SK-N-SH (cell line): ENCODE results near the gene KRTAP10-2. TPM values are rescaled to one million over a fixed set of nuclear protein-coding genes. Genes with fewer than 3 reads are reported as not detected.
"Not testable (repeated sequence)": the region's sequence is repeated elsewhere in the genome, so short reads cannot be mapped to it uniquely, and the experiment has no call there.

Source experiments
- CTCF ChIA-PET: fragments of 300-600, 350-600 bp; formaldehyde crosslinking; extraction: SDS; loops from one replicate; lab custom pipeline; 2021; lab: Yijun Ruan, JAX
- POLR2A ChIA-PET: fragments of 350-600 bp; sonication (Branson Sonifier 250); formaldehyde crosslinking; extraction: SDS; loops from one replicate; lab custom pipeline; 2020; ENCODE audit warnings: antibody characterized with exemption, inconsistent platforms; lab: Yijun Ruan, JAX
- DNase-seq: peaks from one replicate; pipeline ENCODE4 v3.0.0; 2012
- H2AFZ ChIP-seq: fragments of 200-600 bp; sonication (generic); 2 replicates; pipeline ENCODE4 v1.8.1; 2016; ENCODE audit warnings: antibody characterized with exemption, mild to moderate bottlenecking, low read depth
- H3F3A ChIP-seq: fragments of 200-600 bp; sonication (generic); replicated peaks from 2 replicates; pipeline ENCODE3; 2016; ENCODE audit warnings: antibody characterized with exemption, mild to moderate bottlenecking; ENCODE audit not compliant: insufficient read depth
- H3K27ac ChIP-seq, 2 experiments: fragments of 200-500 bp in 1 of 2; fragments of 200-600 bp in 1 of 2; sonication (Bioruptor generic) in 1 of 2; sonication (generic), shearing (Covaris generic) in 1 of 2; 2 replicates each; pipeline versions ENCODE4 v1.5.1 to v1.6.1; 2014 to 2016; ENCODE audit warnings: low read depth in 2 of 2, inconsistent platforms in 1 of 2, low read length in 1 of 2, mild to moderate bottlenecking in 1 of 2, mixed read lengths in 1 of 2
- H3K27me3 ChIP-seq: fragments of 200-600 bp; sonication (generic), shearing (Covaris generic); 2 replicates; pipeline ENCODE4 v1.6.1; 2016; ENCODE audit warnings: mixed run types; ENCODE audit not compliant: insufficient read depth
- H3K36me3 ChIP-seq, 2 experiments: fragments of 200-500 bp in 1 of 2; fragments of 200-600 bp in 1 of 2; sonication (Bioruptor generic) in 1 of 2; sonication (generic) in 1 of 2; replicated peaks in 1 of 2; 2 replicates each; pipeline versions ENCODE3 to v1.5.1; 2014 to 2016; ENCODE audit warnings: low read length in 1 of 2, mild to moderate bottlenecking in 1 of 2; ENCODE audit not compliant: insufficient read depth in 2 of 2, control insufficient read depth in 1 of 2
- H3K4me1 ChIP-seq, 2 experiments: fragments of 200-500 bp in 1 of 2; fragments of 200-600 bp in 1 of 2; sonication (Bioruptor generic) in 1 of 2; sonication (generic), shearing (Covaris generic) in 1 of 2; 2 replicates each; pipeline versions ENCODE4 v1.5.1 to v1.6.1; 2014 to 2016; ENCODE audit warnings: low read depth in 1 of 2, low read length in 1 of 2, mixed run types in 1 of 2; ENCODE audit not compliant: insufficient read depth in 2 of 2, control insufficient read depth in 1 of 2
- H3K4me2 ChIP-seq: fragments of 200-600 bp; sonication (generic), shearing (Covaris generic); 2 replicates; pipeline ENCODE4 v1.6.1; 2017; ENCODE audit warnings: mixed run types
- H3K4me3 ChIP-seq, 2 experiments: fragments of 200-500 bp in 1 of 2; fragments of 200-600 bp in 1 of 2; sonication (Bioruptor generic) in 1 of 2; sonication (generic), shearing (Covaris generic) in 1 of 2; 2 replicates each; pipeline versions ENCODE4 v1.5.1 to v1.8.1; 2014 to 2016; ENCODE audit warnings: low read depth in 2 of 2, inconsistent platforms in 1 of 2, low read length in 1 of 2, mild to moderate bottlenecking in 1 of 2, mixed read lengths in 1 of 2, moderate library complexity in 1 of 2
- H3K79me2 ChIP-seq: fragments of 200-600 bp; sonication (generic); 2 replicates; pipeline ENCODE4 v1.8.1; 2017; ENCODE audit warnings: mild to moderate bottlenecking; ENCODE audit not compliant: insufficient read depth
- H3K9ac ChIP-seq: fragments of 200-600 bp; sonication (generic); 2 replicates; pipeline ENCODE4 v1.6.1; 2017; ENCODE audit warnings: mixed run types
- H3K9me2 ChIP-seq: fragments of 200-600 bp; sonication (generic); 2 replicates; pipeline ENCODE4 v1.6.1; 2017; ENCODE audit warnings: mixed run types
- H3K9me3 ChIP-seq: fragments of 200-600 bp; sonication (generic); 2 replicates; pipeline ENCODE4 v1.6.1; 2017; ENCODE audit warnings: mixed run types, mild to moderate bottlenecking, moderate library complexity
- H4K20me1 ChIP-seq: fragments of 200-600 bp; sonication (generic); 2 replicates; pipeline ENCODE4 v1.6.1; 2017; ENCODE audit warnings: mild to moderate bottlenecking, mixed run types; ENCODE audit not compliant: insufficient read depth
- EZH2phosphoT487 ChIP-seq: fragments of 200-600 bp; sonication (generic); IDR thresholded peaks from 2 replicates; pipeline ENCODE4 v1.6.1; 2017; ENCODE audit warnings: low read depth, mixed run types, mild to moderate bottlenecking, antibody characterized with exemption, moderate library complexity, borderline replicate concordance
- FOXM1 ChIP-seq: IDR thresholded peaks from 2 replicates; pipeline ENCODE4 v1.4.0; 2012; ENCODE audit warnings: low read depth, mild to moderate bottlenecking
- GATA2 ChIP-seq: sonication (generic); formaldehyde crosslinking; IDR thresholded peaks from 2 replicates; pipeline ENCODE4 v1.5.0; 2020; ENCODE audit warnings: mild to moderate bottlenecking, missing genetic modification reagents
- IRF3 ChIP-seq: fragments of 150-350 bp; IDR thresholded peaks from 2 replicates; pipeline ENCODE4 v1.6.1; 2016; ENCODE audit warnings: mild to moderate bottlenecking, low read depth, low read length
- MAX ChIP-seq: IDR thresholded peaks from 2 replicates; pipeline ENCODE4 v1.4.0; 2012; ENCODE audit warnings: low read depth
- MEF2A ChIP-seq: IDR thresholded peaks from 2 replicates; pipeline ENCODE4 v1.4.0; 2012; ENCODE audit warnings: low read depth, borderline replicate concordance
- NRF1 ChIP-seq: IDR thresholded peaks from 2 replicates; pipeline ENCODE4 v1.6.1; 2012; ENCODE audit warnings: low read depth, mild to moderate bottlenecking, low read length
- POLR2AphosphoS5 ChIP-seq: IDR thresholded peaks from 2 replicates; pipeline ENCODE4 v1.6.1; 2012; ENCODE audit warnings: low read depth, low read length
- RAD21 ChIP-seq: IDR thresholded peaks from 2 replicates; pipeline ENCODE4 v1.6.1; 2012; ENCODE audit warnings: mild to moderate bottlenecking, low read length
- SIN3A ChIP-seq: IDR thresholded peaks from 2 replicates; pipeline ENCODE4 v1.6.1; 2012; ENCODE audit warnings: low read depth, mild to moderate bottlenecking, low read length, moderate library complexity, borderline replicate concordance
- YY1 ChIP-seq: IDR thresholded peaks from 2 replicates; pipeline ENCODE4 v1.4.0; 2012; ENCODE audit warnings: low read depth, mild to moderate bottlenecking
- WGBS: methylation state at CpG from one replicate; pipeline ENCODE4 v1.1.6; 2017; ENCODE audit warnings: low lambda C conversion rate; 5-methylcytosine and 5-hydroxymethylcytosine counted together
- polyA plus RNA-seq, 3 experiments: library from polyadenylated mRNA; depleted of rRNA; stranded (reverse); fragments of >200 nt; gene quantifications; 2 replicates each; pipeline ENCODE4 v1.2.3, GENCODE V29; 2012
- TF ChIP-seq, protein P1 (sequence below): IDR thresholded peaks from 2 replicates; pipeline ENCODE4 v1.4.0; 2012; ENCODE audit warnings: low read depth, borderline replicate concordance
- TF ChIP-seq, protein P2 (sequence below): fragments of 150-350 bp; IDR thresholded peaks from 2 replicates; pipeline ENCODE4 v1.6.1; 2017; ENCODE audit warnings: antibody characterized with exemption, low read length, low read depth, borderline replicate concordance
- TF ChIP-seq, protein P3 (sequence below): IDR thresholded peaks from 2 replicates; pipeline ENCODE4; 2012
- TF ChIP-seq, protein P4 (sequence below): IDR thresholded peaks from 2 replicates; pipeline ENCODE4 v1.4.0; 2012; ENCODE audit warnings: low read depth, borderline replicate concordance

KRTAP10-2 gene
- polyA plus RNA-seq, 1 of the 3 experiments (the other 2 are of a cell fraction): not detected

DNA sequence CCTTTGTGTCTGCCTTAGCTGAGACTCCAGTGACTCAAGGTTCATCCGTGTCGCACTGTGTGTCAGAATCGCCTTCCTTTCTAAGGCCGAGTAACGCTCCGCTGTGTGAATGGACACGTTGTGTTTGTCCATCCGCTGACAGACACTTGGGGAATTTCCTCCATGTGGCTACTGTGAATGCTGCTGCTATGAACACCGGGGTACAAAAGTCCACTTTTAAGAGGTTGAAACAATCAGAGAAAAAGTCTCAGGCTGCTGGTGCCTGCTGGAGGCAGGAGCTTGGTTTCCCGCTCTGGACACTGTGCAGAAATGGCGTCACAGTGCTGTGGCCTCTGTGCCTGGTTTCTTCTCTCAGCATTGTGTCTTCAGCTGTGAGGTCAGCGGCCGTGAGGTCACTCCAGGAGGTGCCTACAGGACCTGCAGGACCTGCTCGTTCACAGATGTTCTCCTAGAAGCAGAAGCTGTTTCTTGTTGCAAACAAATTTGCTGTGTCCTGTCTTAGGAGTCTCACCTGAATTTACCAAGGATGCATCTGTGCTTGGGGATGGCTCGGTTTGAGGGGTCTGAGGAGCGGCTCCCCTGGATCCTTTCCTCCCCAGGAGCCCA, 45.5 kb downstream of the KRTAP10-2 start (continued):
- TF ChIP-seq, protein P1, sequence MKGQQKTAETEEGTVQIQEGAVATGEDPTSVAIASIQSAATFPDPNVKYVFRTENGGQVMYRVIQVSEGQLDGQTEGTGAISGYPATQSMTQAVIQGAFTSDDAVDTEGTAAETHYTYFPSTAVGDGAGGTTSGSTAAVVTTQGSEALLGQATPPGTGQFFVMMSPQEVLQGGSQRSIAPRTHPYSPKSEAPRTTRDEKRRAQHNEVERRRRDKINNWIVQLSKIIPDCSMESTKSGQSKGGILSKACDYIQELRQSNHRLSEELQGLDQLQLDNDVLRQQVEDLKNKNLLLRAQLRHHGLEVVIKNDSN: no peak
- TF ChIP-seq NRF1 (no peak), FOXM1 (no peak), YY1 (no peak), IRF3 (no peak), SIN3A (no peak)
- TF ChIP-seq, protein P2, sequence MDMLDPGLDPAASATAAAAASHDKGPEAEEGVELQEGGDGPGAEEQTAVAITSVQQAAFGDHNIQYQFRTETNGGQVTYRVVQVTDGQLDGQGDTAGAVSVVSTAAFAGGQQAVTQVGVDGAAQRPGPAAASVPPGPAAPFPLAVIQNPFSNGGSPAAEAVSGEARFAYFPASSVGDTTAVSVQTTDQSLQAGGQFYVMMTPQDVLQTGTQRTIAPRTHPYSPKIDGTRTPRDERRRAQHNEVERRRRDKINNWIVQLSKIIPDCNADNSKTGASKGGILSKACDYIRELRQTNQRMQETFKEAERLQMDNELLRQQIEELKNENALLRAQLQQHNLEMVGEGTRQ: no peak
- TF ChIP-seq, protein P3, sequence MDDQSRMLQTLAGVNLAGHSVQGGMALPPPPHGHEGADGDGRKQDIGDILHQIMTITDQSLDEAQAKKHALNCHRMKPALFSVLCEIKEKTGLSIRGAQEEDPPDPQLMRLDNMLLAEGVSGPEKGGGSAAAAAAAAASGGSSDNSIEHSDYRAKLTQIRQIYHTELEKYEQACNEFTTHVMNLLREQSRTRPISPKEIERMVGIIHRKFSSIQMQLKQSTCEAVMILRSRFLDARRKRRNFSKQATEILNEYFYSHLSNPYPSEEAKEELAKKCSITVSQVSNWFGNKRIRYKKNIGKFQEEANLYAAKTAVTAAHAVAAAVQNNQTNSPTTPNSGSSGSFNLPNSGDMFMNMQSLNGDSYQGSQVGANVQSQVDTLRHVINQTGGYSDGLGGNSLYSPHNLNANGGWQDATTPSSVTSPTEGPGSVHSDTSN: no peak

DNA sequence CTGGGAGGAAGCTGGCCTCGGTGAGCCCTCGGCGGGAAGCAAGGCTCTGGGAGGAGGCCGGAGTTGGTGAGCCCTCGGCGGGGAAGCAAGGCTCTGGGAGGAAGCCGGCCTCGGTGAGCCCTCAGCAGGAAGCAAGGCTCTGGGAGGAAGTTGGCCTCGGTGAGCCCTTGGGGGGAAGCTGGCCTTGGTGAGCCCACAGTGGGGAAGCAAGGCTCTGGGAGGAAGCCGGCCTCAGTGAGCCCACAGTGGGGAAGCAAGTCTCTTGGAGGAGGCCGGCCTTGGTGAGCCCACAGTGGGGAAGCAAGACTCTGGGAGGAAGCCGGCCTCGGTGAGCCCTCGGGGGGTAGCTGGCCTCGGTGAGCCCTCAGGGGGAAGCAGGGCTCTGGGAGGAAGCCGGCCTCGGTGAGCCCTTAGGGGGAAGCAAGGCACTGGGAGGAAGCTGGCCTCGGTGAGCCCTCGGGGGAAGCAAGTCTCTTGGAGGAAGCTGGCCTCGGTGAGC, 47.4 kb downstream of the KRTAP10-2 start:
- H3K4me2 ChIP-seq: no peak overlapping the region
- no peak overlapping the region for H3K4me3 ChIP-seq
- WGBS: 66% methylated on average over 20 of the region's 20 CpGs
- no peaks in the 10 kb centered on the region for H3K9me2 ChIP-seq
- no peaks in the 10 kb centered on the region for H3K9me3 ChIP-seq
- H3K9ac ChIP-seq: no peak overlapping the region
- no peaks in the 10 kb centered on the region for H3K36me3 ChIP-seq
- H2AFZ ChIP-seq: no peak overlapping the region
- peaks cover 34% of the 10 kb centered on the region for H3K27me3 ChIP-seq
- no peak for TF ChIP-seq MAX
- TF ChIP-seq NRF1: no peak
- no peak for TF ChIP-seq RAD21
- TF ChIP-seq, protein P4, sequence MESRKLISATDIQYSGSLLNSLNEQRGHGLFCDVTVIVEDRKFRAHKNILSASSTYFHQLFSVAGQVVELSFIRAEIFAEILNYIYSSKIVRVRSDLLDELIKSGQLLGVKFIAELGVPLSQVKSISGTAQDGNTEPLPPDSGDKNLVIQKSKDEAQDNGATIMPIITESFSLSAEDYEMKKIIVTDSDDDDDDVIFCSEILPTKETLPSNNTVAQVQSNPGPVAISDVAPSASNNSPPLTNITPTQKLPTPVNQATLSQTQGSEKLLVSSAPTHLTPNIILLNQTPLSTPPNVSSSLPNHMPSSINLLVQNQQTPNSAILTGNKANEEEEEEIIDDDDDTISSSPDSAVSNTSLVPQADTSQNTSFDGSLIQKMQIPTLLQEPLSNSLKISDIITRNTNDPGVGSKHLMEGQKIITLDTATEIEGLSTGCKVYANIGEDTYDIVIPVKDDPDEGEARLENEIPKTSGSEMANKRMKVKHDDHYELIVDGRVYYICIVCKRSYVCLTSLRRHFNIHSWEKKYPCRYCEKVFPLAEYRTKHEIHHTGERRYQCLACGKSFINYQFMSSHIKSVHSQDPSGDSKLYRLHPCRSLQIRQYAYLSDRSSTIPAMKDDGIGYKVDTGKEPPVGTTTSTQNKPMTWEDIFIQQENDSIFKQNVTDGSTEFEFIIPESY: no peak
- TF ChIP-seq GATA2 (CRISPR knock-in tag): no peak
- TF ChIP-seq MEF2A: no peak
- no peak for TF ChIP-seq POLR2AphosphoS5
- no peak for TF ChIP-seq EZH2phosphoT487
- TF ChIP-seq, protein P3: no peak
- ChIA-PET CTCF (no interaction called here), POLR2A (no interaction called here)
- H4K20me1 ChIP-seq: no peaks in the 10 kb centered on the region
- H3K4me1 ChIP-seq: no peaks in the 10 kb centered on the region
- no peak for DNase-seq
- H3K79me2 ChIP-seq: no peaks in the 10 kb centered on the region
- H3F3A ChIP-seq: no peaks in the 10 kb centered on the region
- H3K27ac ChIP-seq: no peak overlapping the region

DNA sequence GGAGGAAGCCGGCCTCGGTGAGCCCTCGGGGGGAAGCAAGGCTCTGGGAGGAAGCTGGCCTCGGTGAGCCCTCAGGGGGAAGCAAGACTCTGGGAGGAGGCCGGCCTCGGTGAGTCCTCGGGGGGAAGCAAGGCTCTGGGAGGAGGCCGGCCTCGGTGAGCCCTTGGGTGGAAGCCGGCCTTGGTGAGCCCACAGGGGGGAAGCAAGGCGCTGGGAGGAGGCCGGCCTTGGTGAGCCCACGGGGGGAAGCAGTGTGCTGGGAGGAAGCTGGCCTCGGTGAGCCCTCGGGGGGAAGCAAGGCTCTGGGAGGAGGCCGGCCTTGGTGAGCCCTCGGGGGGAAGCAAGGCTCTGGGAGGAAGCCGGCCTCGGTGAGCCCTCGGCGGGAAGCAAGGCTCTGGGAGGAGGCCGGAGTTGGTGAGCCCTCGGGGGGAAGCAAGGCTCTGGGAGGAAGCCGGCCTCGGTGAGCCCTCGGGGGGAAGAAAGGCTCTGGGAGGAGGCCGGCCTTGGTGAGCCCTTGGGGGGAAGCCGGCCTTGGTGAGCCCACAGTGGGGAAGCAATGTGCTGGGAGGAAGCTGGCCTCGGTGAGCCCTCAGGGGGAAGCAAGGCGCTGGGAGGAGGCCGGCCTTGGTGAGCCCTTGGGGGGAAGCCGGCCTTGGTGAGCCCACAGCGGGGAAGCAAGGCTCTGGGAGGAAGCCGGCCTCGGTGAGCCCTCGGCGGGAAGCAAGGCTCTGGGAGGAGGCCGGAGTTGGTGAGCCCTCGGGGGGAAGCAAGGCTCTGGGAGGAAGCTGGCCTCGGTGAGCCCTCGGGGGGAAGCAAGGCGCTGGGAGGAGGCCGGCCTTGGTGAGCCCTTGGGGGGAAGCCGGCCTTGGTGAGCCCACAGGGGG, 48.1 kb downstream of the KRTAP10-2 start:
- H3K4me3 ChIP-seq, H3F3A ChIP-seq, H3K9me2 ChIP-seq, H4K20me1 ChIP-seq, H3K4me1 ChIP-seq, H3K27ac ChIP-seq, H3K4me2 ChIP-seq, H3K79me2 ChIP-seq, H3K9ac ChIP-seq, H3K9me3 ChIP-seq, H2AFZ ChIP-seq, DNase-seq, CTCF ChIA-PET, POLR2A ChIA-PET, H3K36me3 ChIP-seq: not testable (repeated sequence)
- WGBS: 67% methylated on average over 33 of the region's 44 CpGs
- peaks cover 34% of the 10 kb centered on the region for H3K27me3 ChIP-seq
